ENCODE data around the gene MPZL3.

Gene MPZL3

GRCh38 chr11:118251858-118252652 is at the start of gene MPZL3:
MPZL3 (minus strand) TSS chr11:118252365; CDS start chr11:118252294, 71 bp downstream.
- no peak for TF ChIP-seq CTCF (IDR thresholded peaks at IDR 0.05; ENCODE audit: insufficient read depth, missing control alignments)
- FAIRE-seq (peak; percentile 46), DNase-seq (ENCODE audit: insufficient read length, low spot score) (peak; percentile 29)

GRCh38 chr11:118301600-118302195 is 49.5 kb upstream of the MPZL3 start:
- TF ChIP-seq CTCF (IDR thresholded peaks at IDR 0.05; ENCODE audit: insufficient read depth, missing control alignments): no peak
- DNase-seq (ENCODE audit: insufficient read length, low spot score): no peak
- no peak for FAIRE-seq

- FAIRE-seq: no peak
- TF ChIP-seq CTCF (IDR thresholded peaks at IDR 0.05; ENCODE audit: insufficient read depth, missing control alignments): peak; percentile 61
Observed at GRCh38 chr11:118295815-118296454, 43.8 kb upstream of the MPZL3 start.

GRCh38 chr11:118295199-118295598 is 43.0 kb upstream of the MPZL3 start:
- DNase-seq (ENCODE audit: insufficient read length, low spot score): no peak
- FAIRE-seq: no peak

More at GRCh38 chr11:118295815-118296454, 43.8 kb upstream of the MPZL3 start:
- no peak for DNase-seq (ENCODE audit: insufficient read length, low spot score)

GRCh38 chr11:118294053-118294452 is 41.9 kb upstream of the MPZL3 start:
- FAIRE-seq (no peak), DNase-seq (ENCODE audit: insufficient read length, low spot score) (no peak)
- TF ChIP-seq CTCF (IDR thresholded peaks at IDR 0.05; ENCODE audit: insufficient read depth, missing control alignments): no peak

More at GRCh38 chr11:118295199-118295598, 43.0 kb upstream of the MPZL3 start:
- TF ChIP-seq CTCF (IDR thresholded peaks at IDR 0.05; ENCODE audit: insufficient read depth, missing control alignments): no peak

- DNase-seq (ENCODE audit: insufficient read length, low spot score): no peak
- FAIRE-seq: no peak
- no peak for TF ChIP-seq CTCF (IDR thresholded peaks at IDR 0.05; ENCODE audit: insufficient read depth, missing control alignments)
Observed at GRCh38 chr11:118291477-118292135, 39.4 kb upstream of the MPZL3 start.

All from D721Med (cell line).